MM.1S (cell line): ENCODE measurements around the gene KIZ.

ENCODE experiments used
- DNase-seq: peaks from one replicate; pipeline ENCODE4 v3.0.0-alpha.2; 2015
- H2AFZ ChIP-seq: fragments of 300-600 bp; sonication (generic); 2 replicates; pipeline ENCODE4 v1.6.0; 2016; ENCODE audit warnings: antibody characterized with exemption, low read length
- H3F3A ChIP-seq: fragments of 300-600 bp; sonication (generic); 2 replicates; pipeline ENCODE4 v1.6.1; 2016; ENCODE audit warnings: mild to moderate bottlenecking, antibody characterized with exemption, low read length, moderate library complexity, mixed read lengths; ENCODE audit not compliant: insufficient read depth
- H3K27ac ChIP-seq: fragments of 300-600 bp; sonication (generic); 2 replicates; pipeline ENCODE4 v1.5.1; 2016; ENCODE audit warnings: mild to moderate bottlenecking, low read length
- H3K27me3 ChIP-seq: fragments of 300-600 bp; sonication (generic); replicated peaks from 2 replicates; pipeline ENCODE4 v1.6.0; 2016; ENCODE audit warnings: low read length; ENCODE audit not compliant: insufficient read depth
- H3K36me3 ChIP-seq: fragments of 300-600 bp; sonication (generic); replicated peaks from 2 replicates; pipeline ENCODE4 v1.6.1; 2016; ENCODE audit warnings: mild to moderate bottlenecking, low read length, mixed read lengths; ENCODE audit not compliant: insufficient read depth
- H3K4me1 ChIP-seq: fragments of 300-600 bp; sonication (generic); 2 replicates; pipeline ENCODE4 v1.6.1; 2016; ENCODE audit warnings: low read length, mixed read lengths
- H3K4me2 ChIP-seq: fragments of 300-600 bp; sonication (generic); 2 replicates; pipeline ENCODE4 v1.6.0; 2016; ENCODE audit warnings: low read depth, low read length
- H3K4me3 ChIP-seq: fragments of 300-600 bp; sonication (generic); 2 replicates; pipeline ENCODE4 v1.5.1; 2016; ENCODE audit warnings: low read length, mixed read lengths
- H3K79me2 ChIP-seq: fragments of 300-600 bp; sonication (generic); 2 replicates; pipeline ENCODE4 v1.6.1; 2016; ENCODE audit warnings: mixed run types, low read length, mixed read lengths
- H3K9ac ChIP-seq: fragments of 300-600 bp; sonication (generic); 2 replicates; pipeline ENCODE4 v1.6.1; 2016; ENCODE audit warnings: low read length, mixed read lengths
- H3K9me2 ChIP-seq: fragments of 300-600 bp; sonication (generic); replicated peaks from 2 replicates; pipeline ENCODE4 v1.6.1; 2016; ENCODE audit warnings: mild to moderate bottlenecking, low read length, mixed read lengths; ENCODE audit not compliant: insufficient read depth
- H3K9me3 ChIP-seq: fragments of 300-600 bp; sonication (generic); replicated peaks from 2 replicates; pipeline ENCODE4 v1.6.1; 2016; ENCODE audit warnings: mild to moderate bottlenecking, low read length, mixed read lengths; ENCODE audit not compliant: insufficient read depth
- H4K20me1 ChIP-seq: fragments of 300-600 bp; sonication (generic); 2 replicates; pipeline ENCODE4 v1.6.1; 2016; ENCODE audit warnings: mild to moderate bottlenecking, low read length, moderate library complexity, mixed read lengths; ENCODE audit not compliant: insufficient read depth
- EZH2 ChIP-seq: fragments of 300-600 bp; sonication (generic); optimal IDR thresholded peaks from 2 replicates; pipeline ENCODE3; 2017; ENCODE audit warnings: low read depth, mild to moderate bottlenecking, antibody characterized with exemption, low read length, mixed read lengths
- EZH2phosphoT487 ChIP-seq: fragments of 300-600 bp; sonication (generic); IDR thresholded peaks from 2 replicates; pipeline ENCODE4 v1.6.1; 2018; ENCODE audit warnings: antibody characterized with exemption, low read length
- TF ChIP-seq, protein P1 (sequence below): fragments of 300-600 bp; sonication (generic); IDR thresholded peaks from 2 replicates; pipeline ENCODE4 v1.5.1; 2016; ENCODE audit warnings: antibody characterized with exemption, low read length, mixed read lengths

Gene KIZ

DNA sequence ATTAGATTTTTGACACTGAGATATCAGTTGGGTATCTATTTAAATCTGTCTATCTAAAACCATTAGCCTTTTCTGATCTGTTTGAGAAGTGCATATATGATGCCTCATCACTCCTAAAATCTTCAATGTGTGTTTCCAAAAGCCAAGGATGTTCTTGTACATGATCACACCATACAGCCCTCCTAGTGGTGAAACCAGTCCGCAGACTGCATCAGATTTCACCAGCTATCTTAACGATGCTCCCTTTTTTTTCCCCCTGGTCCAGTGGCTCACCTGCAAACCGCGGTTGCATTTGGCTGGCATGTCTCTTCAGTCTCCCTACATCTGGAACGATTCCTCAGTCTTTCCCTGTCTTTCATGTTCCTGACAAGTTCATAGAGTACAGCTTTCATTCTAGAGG, 4.0 kb downstream of the KIZ start:
- H3K27ac ChIP-seq = no peak overlapping the region
- H3K9me3 ChIP-seq = no peaks in the 10 kb centered on the region
- peaks cover 7% of the 10 kb centered on the region for H3K4me1 ChIP-seq
- H3K27me3 ChIP-seq = no peaks in the 10 kb centered on the region
- H3K9ac ChIP-seq = no peak overlapping the region
- H4K20me1 ChIP-seq = no peaks in the 10 kb centered on the region
- H3K4me2 ChIP-seq = no peak overlapping the region
- H3K79me2 ChIP-seq = peaks cover 12% of the 10 kb centered on the region
- H2AFZ ChIP-seq = no peak overlapping the region
- H3K4me3 ChIP-seq = no peak overlapping the region
- no peaks in the 10 kb centered on the region for H3K36me3 ChIP-seq
- TF ChIP-seq EZH2 (no peak), EZH2phosphoT487 (no peak)
- TF ChIP-seq, protein P1, sequence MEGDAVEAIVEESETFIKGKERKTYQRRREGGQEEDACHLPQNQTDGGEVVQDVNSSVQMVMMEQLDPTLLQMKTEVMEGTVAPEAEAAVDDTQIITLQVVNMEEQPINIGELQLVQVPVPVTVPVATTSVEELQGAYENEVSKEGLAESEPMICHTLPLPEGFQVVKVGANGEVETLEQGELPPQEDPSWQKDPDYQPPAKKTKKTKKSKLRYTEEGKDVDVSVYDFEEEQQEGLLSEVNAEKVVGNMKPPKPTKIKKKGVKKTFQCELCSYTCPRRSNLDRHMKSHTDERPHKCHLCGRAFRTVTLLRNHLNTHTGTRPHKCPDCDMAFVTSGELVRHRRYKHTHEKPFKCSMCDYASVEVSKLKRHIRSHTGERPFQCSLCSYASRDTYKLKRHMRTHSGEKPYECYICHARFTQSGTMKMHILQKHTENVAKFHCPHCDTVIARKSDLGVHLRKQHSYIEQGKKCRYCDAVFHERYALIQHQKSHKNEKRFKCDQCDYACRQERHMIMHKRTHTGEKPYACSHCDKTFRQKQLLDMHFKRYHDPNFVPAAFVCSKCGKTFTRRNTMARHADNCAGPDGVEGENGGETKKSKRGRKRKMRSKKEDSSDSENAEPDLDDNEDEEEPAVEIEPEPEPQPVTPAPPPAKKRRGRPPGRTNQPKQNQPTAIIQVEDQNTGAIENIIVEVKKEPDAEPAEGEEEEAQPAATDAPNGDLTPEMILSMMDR = no peak
- DNase-seq = no peak
- H3K9me2 ChIP-seq = no peaks in the 10 kb centered on the region
- H3F3A ChIP-seq = no peaks in the 10 kb centered on the region; the same call in 1 of the 2 replicates

DNA sequence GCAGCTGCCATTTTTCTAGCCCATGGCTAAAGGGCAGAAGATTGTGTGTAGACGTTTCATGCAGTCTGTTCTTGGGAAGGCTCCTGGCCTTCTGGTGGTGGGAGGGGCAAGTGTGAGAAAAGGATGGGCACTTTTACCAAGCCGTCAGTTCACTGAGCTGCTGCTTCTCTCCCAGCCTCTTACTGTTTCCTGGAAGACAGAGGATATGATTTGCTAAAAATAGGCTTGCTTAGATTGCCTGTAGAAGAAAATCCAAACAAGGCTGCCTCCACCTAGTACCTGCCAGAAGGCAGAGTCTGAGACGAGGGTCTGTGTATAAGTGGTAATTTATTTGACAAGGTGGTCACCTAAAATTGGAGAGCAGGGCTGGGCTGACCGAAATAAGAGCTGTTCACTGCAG, 7.5 kb downstream of the KIZ start:
- Histone ChIP-seq H3F3A (no peaks in the 10 kb centered on the region), H3K9ac (no peak overlapping the region), H3K27ac (no peak overlapping the region), H3K27me3 (no peaks in the 10 kb centered on the region), H2AFZ (no peak overlapping the region), H3K36me3 (no peaks in the 10 kb centered on the region), H3K4me3 (no peak overlapping the region), H3K9me2 (no peaks in the 10 kb centered on the region), H4K20me1 (no peaks in the 10 kb centered on the region), H3K9me3 (no peaks in the 10 kb centered on the region), H3K4me2 (no peak overlapping the region), H3K4me1 (no peaks in the 10 kb centered on the region), H3K79me2 (no peaks in the 10 kb centered on the region)
- TF ChIP-seq EZH2 (no peak), EZH2phosphoT487 (no peak)
- TF ChIP-seq, protein P1 = no peak
- no peak for DNase-seq

DNA sequence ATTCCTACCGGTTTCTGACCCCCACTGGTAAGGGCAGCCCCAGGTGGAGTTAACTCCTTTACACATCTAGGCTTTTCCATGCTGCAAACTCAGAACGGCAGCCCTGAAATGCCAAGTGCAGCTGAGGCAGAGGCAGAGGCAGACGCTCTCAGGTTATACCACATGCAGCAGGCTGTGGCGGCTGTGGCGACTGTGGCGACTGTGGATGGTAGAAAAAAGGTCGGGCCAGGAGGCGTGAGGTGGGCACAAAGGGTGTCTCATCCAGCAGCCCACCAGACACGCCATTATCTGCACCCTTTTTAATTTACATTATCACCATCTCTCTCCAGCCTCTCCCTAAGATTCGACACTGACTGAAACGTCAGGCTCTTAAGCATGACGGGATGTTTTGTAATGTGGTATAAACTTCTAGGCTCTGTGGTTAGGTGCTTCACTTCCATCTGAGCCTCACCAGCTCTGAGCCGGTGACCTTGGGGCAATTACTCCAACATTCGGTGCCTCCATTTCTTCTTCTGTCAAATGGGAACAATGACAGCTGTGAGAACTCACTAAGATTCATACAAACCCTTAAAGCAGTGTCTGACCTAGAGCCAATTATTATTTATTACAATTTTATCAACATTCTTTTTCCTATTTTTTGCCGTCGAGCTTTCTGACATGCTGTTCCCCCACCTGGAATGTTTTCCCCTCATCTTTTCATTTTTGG, 8.2 kb downstream of the KIZ start:
- no peak for DNase-seq
- Histone ChIP-seq H2AFZ (no peak overlapping the region), H3K9me3 (no peaks in the 10 kb centered on the region), H3K9me2 (no peaks in the 10 kb centered on the region), H3K4me3 (no peak overlapping the region), H3K27ac (no peak overlapping the region), H3K4me1 (no peaks in the 10 kb centered on the region), H3K27me3 (no peaks in the 10 kb centered on the region), H3K9ac (no peak overlapping the region), H3K4me2 (no peak overlapping the region), H3K36me3 (no peaks in the 10 kb centered on the region), H3F3A (no peaks in the 10 kb centered on the region), H4K20me1 (no peaks in the 10 kb centered on the region), H3K79me2 (no peaks in the 10 kb centered on the region)
- TF ChIP-seq, protein P1 = no peak
- no peak for TF ChIP-seq EZH2
- TF ChIP-seq EZH2phosphoT487 = no peak
